ENCODE results near the gene MYRIP.

Gene MYRIP

GRCh38 chr3:40190056-40190455, 380.6 kb downstream of the MYRIP start:
- H3K4me3 ChIP-seq, result no peak overlapping the region
- TF ChIP-seq Cebpa-rat (IDR thresholded peaks at IDR 0.05), result no peak
- H3K27me3 ChIP-seq, result no peaks in the 10 kb centered on the region
- H3K4me1 ChIP-seq, result peaks cover 5 to 15% (median 11%) of the 10 kb centered on the region in 10 experiments; a peak in 17 of 20 replicates
- H3K4me2 ChIP-seq, result no peak overlapping the region
- no peaks in the 10 kb centered on the region for H3K36me3 ChIP-seq
- no peaks in the 10 kb centered on the region for H3K9me3 ChIP-seq (replicated peaks in 1 of 11)
- H3K9ac ChIP-seq, result no peak overlapping the region
- no peaks in the 10 kb centered on the region for H4K20me1 ChIP-seq
- no peak overlapping the region for H3K27ac ChIP-seq

GRCh38 chr3:40191251-40191650, 381.8 kb downstream of the MYRIP start:
- no peak overlapping the region for H3K4me2 ChIP-seq
- H3K36me3 ChIP-seq, result no peaks in the 10 kb centered on the region

GRCh38 chr3:40191850-40192448, 382.5 kb downstream of the MYRIP start:
- no peak overlapping the region for H3K27ac ChIP-seq
- no peak overlapping the region for H3K4me3 ChIP-seq
- peaks cover 5 to 15% (median 11%) of the 10 kb centered on the region in 10 experiments; a peak in 17 of 20 replicates for H3K4me1 ChIP-seq
- H3K36me3 ChIP-seq, result no peaks in the 10 kb centered on the region
- H3K9me3 ChIP-seq (replicated peaks in 1 of 11), result no peaks in the 10 kb centered on the region
- no peak for TF ChIP-seq Cebpa-rat (IDR thresholded peaks at IDR 0.05)
- no peaks in the 10 kb centered on the region for H3K27me3 ChIP-seq
- H4K20me1 ChIP-seq, result no peaks in the 10 kb centered on the region
- no peak overlapping the region for H3K4me2 ChIP-seq
- H3K9ac ChIP-seq, result no peak overlapping the region

More at GRCh38 chr3:40191251-40191650, 381.8 kb downstream of the MYRIP start:
- no peak overlapping the region for H3K27ac ChIP-seq
- no peaks in the 10 kb centered on the region for H4K20me1 ChIP-seq
- H3K9me3 ChIP-seq (replicated peaks in 1 of 11), result no peaks in the 10 kb centered on the region
- H3K4me1 ChIP-seq, result peaks cover 5 to 15% (median 11%) of the 10 kb centered on the region in 10 experiments; a peak in 17 of 20 replicates
- no peak overlapping the region for H3K4me3 ChIP-seq
- no peaks in the 10 kb centered on the region for H3K27me3 ChIP-seq
- no peak for TF ChIP-seq Cebpa-rat (IDR thresholded peaks at IDR 0.05)
- no peak overlapping the region for H3K9ac ChIP-seq

- Histone ChIP-seq H3K36me3 (no peaks in the 10 kb centered on the region), H3K9me3 (replicated peaks in 1 of 11) (no peaks in the 10 kb centered on the region), H3K4me1 (peaks cover 5 to 10% (median 8%) of the 10 kb centered on the region in 10 experiments; a peak in 17 of 20 replicates), H3K27ac (no peak overlapping the region), H3K27me3 (no peaks in the 10 kb centered on the region), H3K9ac (no peak overlapping the region), H4K20me1 (no peaks in the 10 kb centered on the region), H3K4me2 (no peak overlapping the region), H3K4me3 (no peak overlapping the region)
- TF ChIP-seq Cebpa-rat (IDR thresholded peaks at IDR 0.05), result no peak
Observed at GRCh38 chr3:40192628-40193027, 383.2 kb downstream of the MYRIP start.

- H3K4me2 ChIP-seq, result no peak overlapping the region
Observed at GRCh38 chr3:40196966-40197365, 387.6 kb downstream of the MYRIP start.

GRCh38 chr3:40200692-40201316, 391.4 kb downstream of the MYRIP start:
- Histone ChIP-seq H3K27me3 (no peaks in the 10 kb centered on the region), H3K4me3 (no peak overlapping the region), H3K36me3 (no peaks in the 10 kb centered on the region), H4K20me1 (no peaks in the 10 kb centered on the region), H3K9me3 (replicated peaks in 1 of 11) (no peaks in the 10 kb centered on the region), H3K4me2 (no peak overlapping the region), H3K4me1 (no peaks in the 10 kb centered on the region), H3K9ac (no peak overlapping the region), H3K27ac (no peak overlapping the region)
- TF ChIP-seq Cebpa-rat (IDR thresholded peaks at IDR 0.05), result no peak

More at GRCh38 chr3:40196966-40197365, 387.6 kb downstream of the MYRIP start:
- Histone ChIP-seq H4K20me1 (no peaks in the 10 kb centered on the region), H3K27me3 (no peaks in the 10 kb centered on the region), H3K36me3 (no peaks in the 10 kb centered on the region), H3K9me3 (replicated peaks in 1 of 11) (no peaks in the 10 kb centered on the region), H3K27ac (no peak overlapping the region), H3K4me1 (no peaks in the 10 kb centered on the region), H3K4me3 (no peak overlapping the region), H3K9ac (no peak overlapping the region)
- no peak for TF ChIP-seq Cebpa-rat (IDR thresholded peaks at IDR 0.05)

- Histone ChIP-seq H3K36me3 (no peaks in the 10 kb centered on the region), H3K4me1 (no peaks in the 10 kb centered on the region), H3K27me3 (no peaks in the 10 kb centered on the region), H3K9me3 (replicated peaks in 1 of 11) (no peaks in the 10 kb centered on the region), H3K4me2 (no peak overlapping the region), H3K9ac (no peak overlapping the region), H3K4me3 (no peak overlapping the region), H4K20me1 (no peaks in the 10 kb centered on the region), H3K27ac (no peak overlapping the region)
- TF ChIP-seq Cebpa-rat (IDR thresholded peaks at IDR 0.05), result no peak
Observed at GRCh38 chr3:40201770-40202169, 392.4 kb downstream of the MYRIP start.

- Histone ChIP-seq H3K27me3 (no peaks in the 10 kb centered on the region), H4K20me1 (no peaks in the 10 kb centered on the region)
- TF ChIP-seq Cebpa-rat (IDR thresholded peaks at IDR 0.05), result no peak
Observed at GRCh38 chr3:40206522-40206921, 397.1 kb downstream of the MYRIP start.

GRCh38 chr3:40207796-40208195, 398.4 kb downstream of the MYRIP start:
- Histone ChIP-seq H3K9me3 (replicated peaks in 1 of 11) (no peaks in the 10 kb centered on the region), H4K20me1 (no peaks in the 10 kb centered on the region), H3K4me3 (no peak overlapping the region), H3K4me1 (no peaks in the 10 kb centered on the region), H3K4me2 (no peak overlapping the region), H3K36me3 (no peaks in the 10 kb centered on the region), H3K9ac (no peak overlapping the region), H3K27ac (no peak overlapping the region), H3K27me3 (no peaks in the 10 kb centered on the region)
- TF ChIP-seq Cebpa-rat (IDR thresholded peaks at IDR 0.05), result no peak

More at GRCh38 chr3:40206522-40206921, 397.1 kb downstream of the MYRIP start:
- no peak overlapping the region for H3K27ac ChIP-seq
- no peaks in the 10 kb centered on the region for H3K36me3 ChIP-seq
- no peaks in the 10 kb centered on the region for H3K4me1 ChIP-seq
- H3K9ac ChIP-seq, result no peak overlapping the region
- H3K9me3 ChIP-seq (replicated peaks in 1 of 11), result no peaks in the 10 kb centered on the region
- H3K4me3 ChIP-seq, result no peak overlapping the region
- no peak overlapping the region for H3K4me2 ChIP-seq

- no peaks in the 10 kb centered on the region for H3K9me3 ChIP-seq (replicated peaks in 1 of 11)
- no peaks in the 10 kb centered on the region for H3K36me3 ChIP-seq
- no peaks in the 10 kb centered on the region for H3K27me3 ChIP-seq
- no peak for TF ChIP-seq Cebpa-rat (IDR thresholded peaks at IDR 0.05)
- H4K20me1 ChIP-seq, result no peaks in the 10 kb centered on the region
- no peaks in the 10 kb centered on the region for H3K4me1 ChIP-seq
- no peak overlapping the region for H3K27ac ChIP-seq
- no peak overlapping the region for H3K4me3 ChIP-seq
- no peak overlapping the region for H3K4me2 ChIP-seq
- H3K9ac ChIP-seq, result no peak overlapping the region
Observed at GRCh38 chr3:40208251-40208650, 398.8 kb downstream of the MYRIP start.
